WTC11 (cell line): Measurements from ENCODE around the gene MNX1. TPM values are rescaled to one million over a fixed set of nuclear protein-coding genes. Genes with fewer than 3 reads are reported as not detected.

Source experiments
- ATAC-seq: fragments of 200-7000 bp; cut with Tn5 transposase; 2 replicates; pipeline ENCODE4 v1.10.0; 2021; ENCODE audit warnings: mild to moderate bottlenecking, moderate library complexity
- CTCF ChIA-PET: fragments of 300-600 bp; sonication (Branson Sonifier 250); formaldehyde crosslinking; loops from one replicate; lab custom pipeline; 2021; ENCODE audit warnings: antibody characterized with exemption; lab: Charles Lee
- POLR2A ChIA-PET: fragments of 350-600 bp; sonication (Branson Sonifier 250); formaldehyde crosslinking; loops from one replicate; lab custom pipeline; 2021; ENCODE audit warnings: antibody characterized with exemption; lab: Charles Lee
- DNase-seq: peaks from one replicate; pipeline ENCODE4 v3.0.0; 2021; ENCODE audit warnings: low spot score
- H3K27ac Mint-ChIP-seq: 2 replicates; pipeline ENCODE4 v1.8.0; 2021; ENCODE audit warnings: mixed read lengths
- H3K27me3 Mint-ChIP-seq: 2 replicates; pipeline ENCODE4 v1.8.0; 2021; ENCODE audit warnings: low read depth, mild to moderate bottlenecking, moderate library complexity, mixed read lengths
- H3K36me3 Mint-ChIP-seq: 2 replicates; pipeline ENCODE4 v1.8.0; 2021; ENCODE audit warnings: mixed read lengths
- H3K4me1 Mint-ChIP-seq: 2 replicates; pipeline ENCODE4 v1.8.0; 2022; ENCODE audit warnings: mixed read lengths
- H3K4me3 Mint-ChIP-seq: 2 replicates; pipeline ENCODE4 v1.8.0; 2021; ENCODE audit warnings: mild to moderate bottlenecking, moderate library complexity, mixed read lengths
- H3K9me3 Mint-ChIP-seq: 2 replicates; pipeline ENCODE4 v1.8.0; 2021; ENCODE audit warnings: mixed read lengths
- ELF4 ChIP-seq: sonication (generic); formaldehyde crosslinking; IDR thresholded peaks from 2 replicates; pipeline ENCODE4 v1.8.1; 2022; ENCODE audit warnings: low read depth, mild to moderate bottlenecking, moderate library complexity, missing genetic modification reagents
- EMX1 ChIP-seq: fragments of 250-450 bp; sonication (Bioruptor Pico); IDR thresholded peaks from 2 replicates; pipeline ENCODE4 v1.8.0; 2021; ENCODE audit warnings: mild to moderate bottlenecking
- GABPB1 ChIP-seq: sonication (generic); formaldehyde crosslinking; IDR thresholded peaks from 2 replicates; pipeline ENCODE4 v1.8.1; 2023; ENCODE audit warnings: mild to moderate bottlenecking, missing genetic modification reagents
- JUN ChIP-seq: sonication (generic); formaldehyde crosslinking; IDR thresholded peaks from 2 replicates; pipeline ENCODE4 v1.8.0; 2023; ENCODE audit warnings: mild to moderate bottlenecking, missing genetic modification reagents
- MYBL2 ChIP-seq: sonication (generic); formaldehyde crosslinking; IDR thresholded peaks from 2 replicates; pipeline ENCODE4 v1.8.1; 2023; ENCODE audit warnings: mild to moderate bottlenecking, moderate library complexity, missing genetic modification reagents
- NFATC4 ChIP-seq: fragments of 250-450 bp; sonication (Bioruptor Pico); IDR thresholded peaks from 2 replicates; pipeline ENCODE4 v1.9.0; 2021; ENCODE audit warnings: mild to moderate bottlenecking
- NR1H2 ChIP-seq: sonication (generic); formaldehyde crosslinking; IDR thresholded peaks from 2 replicates; pipeline ENCODE4 v1.9.0; 2021; ENCODE audit warnings: mild to moderate bottlenecking, moderate library complexity, missing genetic modification reagents
- SOX15 ChIP-seq: fragments of 250-450 bp; sonication (Bioruptor Pico); IDR thresholded peaks from 2 replicates; pipeline ENCODE4 v1.9.0; 2021; ENCODE audit warnings: mild to moderate bottlenecking
- TCF7 ChIP-seq: sonication (generic); formaldehyde crosslinking; IDR thresholded peaks from 2 replicates; pipeline ENCODE4 v1.8.0; 2022; ENCODE audit warnings: mild to moderate bottlenecking, low read depth, missing genetic modification reagents, moderate library complexity
- TEAD4 ChIP-seq: sonication (generic); formaldehyde crosslinking; IDR thresholded peaks from 2 replicates; pipeline ENCODE4 v1.8.0; 2022; ENCODE audit warnings: mild to moderate bottlenecking, missing genetic modification reagents
- ZNF232 ChIP-seq: sonication (generic); formaldehyde crosslinking; IDR thresholded peaks from 2 replicates; pipeline ENCODE4 v1.8.0; 2022; ENCODE audit warnings: mild to moderate bottlenecking, missing genetic modification reagents
- ZNF263 ChIP-seq: sonication (generic); formaldehyde crosslinking; IDR thresholded peaks from 2 replicates; pipeline ENCODE4 v1.8.1; 2022; ENCODE audit warnings: low read depth, mild to moderate bottlenecking, moderate library complexity, missing genetic modification reagents
- ZNF317 ChIP-seq: sonication (generic); formaldehyde crosslinking; IDR thresholded peaks from 2 replicates; pipeline ENCODE4 v1.8.1; 2023; ENCODE audit warnings: low read depth, mild to moderate bottlenecking, moderate library complexity, missing genetic modification reagents, borderline replicate concordance
- ZNF396 ChIP-seq: fragments of 250-450 bp; sonication (Bioruptor Pico); IDR thresholded peaks from 2 replicates; pipeline ENCODE4 v1.8.0; 2021; ENCODE audit warnings: mild to moderate bottlenecking, moderate library complexity, borderline replicate concordance
- ZNF671 ChIP-seq: fragments of 250-450 bp; sonication (Bioruptor Pico); IDR thresholded peaks from 2 replicates; pipeline ENCODE4 v1.8.0; 2021; ENCODE audit warnings: mild to moderate bottlenecking
- total RNA-seq: library from RNA; stranded (reverse); gene quantifications from 3 replicates; pipeline ENCODE4 v1.2.3, GENCODE V29; 2021
- TF ChIP-seq, protein P1 (sequence below): sonication (generic); formaldehyde crosslinking; IDR thresholded peaks from 2 replicates; pipeline ENCODE4 v1.8.1; 2022; ENCODE audit warnings: mild to moderate bottlenecking, missing genetic modification reagents, moderate library complexity, borderline replicate concordance
- TF ChIP-seq, protein P2 (sequence below): fragments of 250-450 bp; sonication (Bioruptor Pico); IDR thresholded peaks from 2 replicates; pipeline ENCODE4 v2.1.2; 2022; ENCODE audit warnings: mild to moderate bottlenecking, moderate library complexity
- TF ChIP-seq, protein P3 (sequence below): sonication (generic); formaldehyde crosslinking; IDR thresholded peaks from 2 replicates; pipeline ENCODE4 v1.8.1; 2023; ENCODE audit warnings: mild to moderate bottlenecking, missing genetic modification reagents
- TF ChIP-seq, protein P4 (sequence below): sonication (generic); formaldehyde crosslinking; IDR thresholded peaks from 2 replicates; pipeline ENCODE4 v1.8.1; 2023; ENCODE audit warnings: mild to moderate bottlenecking, missing genetic modification reagents, moderate library complexity
- TF ChIP-seq, protein P5 (sequence below): sonication (generic); formaldehyde crosslinking; IDR thresholded peaks from 2 replicates; pipeline ENCODE4 v1.8.0; 2023; ENCODE audit warnings: missing genetic modification reagents
- TF ChIP-seq, protein P6 (sequence below): sonication (generic); formaldehyde crosslinking; IDR thresholded peaks from 2 replicates; pipeline ENCODE4 v1.8.1; 2022; ENCODE audit warnings: missing genetic modification reagents, borderline replicate concordance
- TF ChIP-seq, protein P7 (sequence below): sonication (generic); formaldehyde crosslinking; IDR thresholded peaks from 2 replicates; pipeline ENCODE4 v1.8.0; 2023; ENCODE audit warnings: mild to moderate bottlenecking, missing genetic modification reagents

The MNX1 gene
- total RNA-seq, 1 experiment from 2014 or later, result 0.46 TPM

DNA sequence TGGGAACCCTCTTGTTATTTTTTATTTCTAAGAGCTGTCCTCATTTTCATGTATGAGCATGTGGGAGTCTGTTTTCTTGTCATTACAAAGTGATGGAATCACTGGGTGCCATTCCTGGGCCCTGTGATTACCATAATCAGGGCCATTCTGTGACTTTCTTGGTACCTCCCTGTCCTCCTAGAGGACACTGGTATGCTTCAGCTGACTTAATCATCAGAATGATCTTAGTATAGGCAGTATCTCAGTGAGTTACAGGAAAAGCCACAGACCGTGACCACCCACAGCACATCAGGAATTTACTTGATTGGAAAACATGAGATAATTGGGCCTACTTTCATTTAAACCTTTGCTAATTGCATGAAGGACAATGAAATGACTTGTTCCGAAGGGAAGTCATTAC is 53.7 kb downstream of the MNX1 start:
- no peak overlapping the region for H3K27ac Mint-ChIP-seq

DNA sequence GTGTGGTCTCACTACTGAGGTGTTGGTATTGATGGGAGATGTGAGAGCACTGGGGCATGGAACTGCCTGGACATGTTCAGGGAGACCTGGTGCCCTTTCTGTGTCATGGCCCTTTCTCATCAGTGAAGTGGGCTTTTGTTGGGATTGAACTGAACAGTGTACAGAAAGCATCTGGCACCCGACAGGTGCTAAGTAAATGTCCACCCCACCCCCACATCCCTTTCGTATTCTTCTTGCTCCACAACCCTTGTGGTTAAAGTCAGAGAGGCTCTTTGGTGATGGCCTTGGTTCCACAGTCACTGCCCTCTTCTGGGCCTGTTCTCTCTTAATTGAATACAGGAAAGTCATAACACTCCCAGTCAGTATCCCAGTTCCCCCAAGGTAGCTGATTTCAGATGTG is 55.5 kb downstream of the MNX1 start:
- Mint-ChIP-seq H3K36me3 (peaks cover 70% of the 10 kb centered on the region), H3K27me3 (no peaks in the 10 kb centered on the region; the same call in 1 of the 2 replicates), H3K9me3 (no peaks in the 10 kb centered on the region), H3K27ac (peak overlapping the region; percentile 86), H3K4me1 (peaks cover 24% of the 10 kb centered on the region), H3K4me3 (no peak overlapping the region)
- DNase-seq (no peak), ATAC-seq (no peak)
- POLR2A ChIA-PET, result no interaction called here
- CTCF ChIA-PET, result no interaction called here
- TF ChIP-seq TCF7 (CRISPR knock-in tag), result no peak
- TF ChIP-seq SOX15, result no peak
- TF ChIP-seq NR1H2 (CRISPR knock-in tag), result no peak
- TF ChIP-seq, protein P1, sequence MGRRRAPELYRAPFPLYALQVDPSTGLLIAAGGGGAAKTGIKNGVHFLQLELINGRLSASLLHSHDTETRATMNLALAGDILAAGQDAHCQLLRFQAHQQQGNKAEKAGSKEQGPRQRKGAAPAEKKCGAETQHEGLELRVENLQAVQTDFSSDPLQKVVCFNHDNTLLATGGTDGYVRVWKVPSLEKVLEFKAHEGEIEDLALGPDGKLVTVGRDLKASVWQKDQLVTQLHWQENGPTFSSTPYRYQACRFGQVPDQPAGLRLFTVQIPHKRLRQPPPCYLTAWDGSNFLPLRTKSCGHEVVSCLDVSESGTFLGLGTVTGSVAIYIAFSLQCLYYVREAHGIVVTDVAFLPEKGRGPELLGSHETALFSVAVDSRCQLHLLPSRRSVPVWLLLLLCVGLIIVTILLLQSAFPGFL (CRISPR knock-in tag), result no peak
- TF ChIP-seq MYBL2 (CRISPR knock-in tag), result no peak
- TF ChIP-seq, protein P2, sequence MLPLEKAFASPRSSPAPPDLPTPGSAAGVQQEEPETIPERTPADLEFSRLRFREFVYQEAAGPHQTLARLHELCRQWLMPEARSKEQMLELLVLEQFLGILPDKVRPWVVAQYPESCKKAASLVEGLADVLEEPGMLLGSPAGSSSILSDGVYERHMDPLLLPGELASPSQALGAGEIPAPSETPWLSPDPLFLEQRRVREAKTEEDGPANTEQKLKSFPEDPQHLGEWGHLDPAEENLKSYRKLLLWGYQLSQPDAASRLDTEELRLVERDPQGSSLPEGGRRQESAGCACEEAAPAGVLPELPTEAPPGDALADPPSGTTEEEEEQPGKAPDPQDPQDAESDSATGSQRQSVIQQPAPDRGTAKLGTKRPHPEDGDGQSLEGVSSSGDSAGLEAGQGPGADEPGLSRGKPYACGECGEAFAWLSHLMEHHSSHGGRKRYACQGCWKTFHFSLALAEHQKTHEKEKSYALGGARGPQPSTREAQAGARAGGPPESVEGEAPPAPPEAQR, result no peak
- TF ChIP-seq NFATC4 (CRISPR knock-in tag), result no peak
- TF ChIP-seq ZNF232 (CRISPR knock-in tag), result no peak

More for the DNA sequence above, 53.7 kb downstream of the MNX1 start:
- Mint-ChIP-seq H3K4me3 (no peak overlapping the region), H3K27me3 (no peaks in the 10 kb centered on the region), H3K4me1 (peaks cover 11% of the 10 kb centered on the region)
- no peak for DNase-seq
- CTCF ChIA-PET, result no interaction called here
- POLR2A ChIA-PET, result interaction anchor here (1.3 kb wide), 1 partner anchor 64 kb away, joined by 3 read pairs; the partner anchor contains the start of gene LMBR1
- TF ChIP-seq ZNF671 (no peak), ZNF317 (CRISPR knock-in tag) (no peak), ZNF396 (CRISPR knock-in tag) (no peak), JUN (CRISPR knock-in tag) (no peak), GABPB1 (no peak), EMX1 (no peak), ZNF263 (CRISPR knock-in tag) (no peak), ELF4 (CRISPR knock-in tag) (no peak), TEAD4 (CRISPR knock-in tag) (no peak), NFATC4 (CRISPR knock-in tag) (no peak)
- TF ChIP-seq, protein P3, sequence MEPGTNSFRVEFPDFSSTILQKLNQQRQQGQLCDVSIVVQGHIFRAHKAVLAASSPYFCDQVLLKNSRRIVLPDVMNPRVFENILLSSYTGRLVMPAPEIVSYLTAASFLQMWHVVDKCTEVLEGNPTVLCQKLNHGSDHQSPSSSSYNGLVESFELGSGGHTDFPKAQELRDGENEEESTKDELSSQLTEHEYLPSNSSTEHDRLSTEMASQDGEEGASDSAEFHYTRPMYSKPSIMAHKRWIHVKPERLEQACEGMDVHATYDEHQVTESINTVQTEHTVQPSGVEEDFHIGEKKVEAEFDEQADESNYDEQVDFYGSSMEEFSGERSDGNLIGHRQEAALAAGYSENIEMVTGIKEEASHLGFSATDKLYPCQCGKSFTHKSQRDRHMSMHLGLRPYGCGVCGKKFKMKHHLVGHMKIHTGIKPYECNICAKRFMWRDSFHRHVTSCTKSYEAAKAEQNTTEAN, result no peak
- TF ChIP-seq, protein P4, sequence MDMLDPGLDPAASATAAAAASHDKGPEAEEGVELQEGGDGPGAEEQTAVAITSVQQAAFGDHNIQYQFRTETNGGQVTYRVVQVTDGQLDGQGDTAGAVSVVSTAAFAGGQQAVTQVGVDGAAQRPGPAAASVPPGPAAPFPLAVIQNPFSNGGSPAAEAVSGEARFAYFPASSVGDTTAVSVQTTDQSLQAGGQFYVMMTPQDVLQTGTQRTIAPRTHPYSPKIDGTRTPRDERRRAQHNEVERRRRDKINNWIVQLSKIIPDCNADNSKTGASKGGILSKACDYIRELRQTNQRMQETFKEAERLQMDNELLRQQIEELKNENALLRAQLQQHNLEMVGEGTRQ (CRISPR knock-in tag), result no peak
- TF ChIP-seq, protein P5, sequence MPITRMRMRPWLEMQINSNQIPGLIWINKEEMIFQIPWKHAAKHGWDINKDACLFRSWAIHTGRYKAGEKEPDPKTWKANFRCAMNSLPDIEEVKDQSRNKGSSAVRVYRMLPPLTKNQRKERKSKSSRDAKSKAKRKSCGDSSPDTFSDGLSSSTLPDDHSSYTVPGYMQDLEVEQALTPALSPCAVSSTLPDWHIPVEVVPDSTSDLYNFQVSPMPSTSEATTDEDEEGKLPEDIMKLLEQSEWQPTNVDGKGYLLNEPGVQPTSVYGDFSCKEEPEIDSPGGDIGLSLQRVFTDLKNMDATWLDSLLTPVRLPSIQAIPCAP (CRISPR knock-in tag), result no peak
- TF ChIP-seq, protein P6, sequence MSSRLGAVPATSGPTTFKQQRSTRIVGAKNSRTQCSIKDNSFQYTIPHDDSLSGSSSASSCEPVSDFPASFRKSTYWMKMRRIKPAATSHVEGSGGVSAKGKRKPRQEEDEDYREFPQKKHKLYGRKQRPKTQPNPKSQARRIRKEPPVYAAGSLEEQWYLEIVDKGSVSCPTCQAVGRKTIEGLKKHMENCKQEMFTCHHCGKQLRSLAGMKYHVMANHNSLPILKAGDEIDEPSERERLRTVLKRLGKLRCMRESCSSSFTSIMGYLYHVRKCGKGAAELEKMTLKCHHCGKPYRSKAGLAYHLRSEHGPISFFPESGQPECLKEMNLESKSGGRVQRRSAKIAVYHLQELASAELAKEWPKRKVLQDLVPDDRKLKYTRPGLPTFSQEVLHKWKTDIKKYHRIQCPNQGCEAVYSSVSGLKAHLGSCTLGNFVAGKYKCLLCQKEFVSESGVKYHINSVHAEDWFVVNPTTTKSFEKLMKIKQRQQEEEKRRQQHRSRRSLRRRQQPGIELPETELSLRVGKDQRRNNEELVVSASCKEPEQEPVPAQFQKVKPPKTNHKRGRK (CRISPR knock-in tag), result no peak
- TF ChIP-seq, protein P7, sequence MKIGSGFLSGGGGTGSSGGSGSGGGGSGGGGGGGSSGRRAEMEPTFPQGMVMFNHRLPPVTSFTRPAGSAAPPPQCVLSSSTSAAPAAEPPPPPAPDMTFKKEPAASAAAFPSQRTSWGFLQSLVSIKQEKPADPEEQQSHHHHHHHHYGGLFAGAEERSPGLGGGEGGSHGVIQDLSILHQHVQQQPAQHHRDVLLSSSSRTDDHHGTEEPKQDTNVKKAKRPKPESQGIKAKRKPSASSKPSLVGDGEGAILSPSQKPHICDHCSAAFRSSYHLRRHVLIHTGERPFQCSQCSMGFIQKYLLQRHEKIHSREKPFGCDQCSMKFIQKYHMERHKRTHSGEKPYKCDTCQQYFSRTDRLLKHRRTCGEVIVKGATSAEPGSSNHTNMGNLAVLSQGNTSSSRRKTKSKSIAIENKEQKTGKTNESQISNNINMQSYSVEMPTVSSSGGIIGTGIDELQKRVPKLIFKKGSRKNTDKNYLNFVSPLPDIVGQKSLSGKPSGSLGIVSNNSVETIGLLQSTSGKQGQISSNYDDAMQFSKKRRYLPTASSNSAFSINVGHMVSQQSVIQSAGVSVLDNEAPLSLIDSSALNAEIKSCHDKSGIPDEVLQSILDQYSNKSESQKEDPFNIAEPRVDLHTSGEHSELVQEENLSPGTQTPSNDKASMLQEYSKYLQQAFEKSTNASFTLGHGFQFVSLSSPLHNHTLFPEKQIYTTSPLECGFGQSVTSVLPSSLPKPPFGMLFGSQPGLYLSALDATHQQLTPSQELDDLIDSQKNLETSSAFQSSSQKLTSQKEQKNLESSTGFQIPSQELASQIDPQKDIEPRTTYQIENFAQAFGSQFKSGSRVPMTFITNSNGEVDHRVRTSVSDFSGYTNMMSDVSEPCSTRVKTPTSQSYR (CRISPR knock-in tag), result no peak
- TF ChIP-seq, all 79 proteins: peak for 0
- Mint-ChIP-seq H3K36me3 (peaks cover 88% of the 10 kb centered on the region), H3K9me3 (no peaks in the 10 kb centered on the region)
- no peak for ATAC-seq
